GM18511 (cell line): ENCODE measurements around the gene PHLDB3.

ENCODE experiments used
- ATAC-seq: cut with Tn5 transposase; IDR thresholded peaks from one replicate; pipeline ENCODE4 v1.9.1; 2021; ENCODE audit warnings: mild to moderate bottlenecking, moderate library complexity; ENCODE audit not compliant: unreplicated experiment

Gene PHLDB3

DNA sequence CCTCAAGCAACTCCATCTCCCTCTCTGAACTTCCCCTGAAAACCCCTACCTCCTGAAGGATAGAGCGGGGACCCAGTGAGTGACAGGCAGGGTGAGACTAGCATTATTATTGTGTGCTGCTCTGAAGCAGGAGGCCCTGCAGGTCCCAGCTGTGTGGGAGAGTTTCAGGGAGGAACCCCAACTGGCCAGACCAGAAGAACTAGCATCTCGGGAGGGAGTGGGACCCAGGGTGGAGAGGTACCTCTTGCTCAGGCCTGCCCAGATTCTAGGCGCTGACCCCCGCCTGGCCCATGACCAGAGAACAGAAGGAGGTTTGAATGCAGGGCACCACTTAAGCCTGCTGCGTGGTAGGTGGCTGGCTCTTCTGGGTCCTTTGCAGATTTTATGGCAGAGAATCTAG, 33.5 kb downstream of the PHLDB3 start:
- no peak for ATAC-seq

DNA sequence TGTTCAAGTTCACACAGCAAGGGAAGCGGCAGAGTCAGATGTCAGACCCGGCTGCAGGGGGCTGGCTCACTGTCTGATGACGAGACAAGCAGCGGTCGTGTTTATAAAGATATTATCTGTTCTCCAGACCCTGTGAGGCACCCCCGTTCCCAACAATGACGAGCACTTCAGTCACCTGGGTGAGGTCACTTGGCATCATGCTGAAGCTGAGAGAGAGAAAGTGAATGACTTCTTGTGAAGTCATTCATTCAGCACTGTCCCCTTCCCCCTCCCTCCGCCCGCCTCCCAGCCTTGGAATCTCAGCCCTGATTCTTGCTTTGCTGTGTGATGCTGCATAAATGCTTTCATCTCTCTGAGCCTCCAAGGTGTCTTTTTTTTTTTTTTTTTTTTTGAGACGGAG, 34.3 kb downstream of the PHLDB3 start:
- ATAC-seq, result no peak

DNA sequence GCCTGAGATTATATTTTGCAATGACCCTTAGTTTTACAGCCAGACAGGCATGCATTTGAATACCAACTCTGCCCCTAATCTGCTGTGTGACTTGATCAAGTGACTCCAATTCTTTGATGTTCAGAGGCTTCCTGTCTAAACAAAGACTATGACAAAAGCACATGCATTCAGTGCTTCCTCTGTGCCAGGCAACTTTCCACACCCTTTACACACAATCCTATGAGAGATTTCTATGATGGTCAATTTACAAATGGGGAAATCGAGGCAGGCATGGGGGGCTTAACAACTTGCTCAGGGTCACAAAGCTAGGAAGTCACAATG, 35.4 kb downstream of the PHLDB3 start:
- ATAC-seq, result no peak

DNA sequence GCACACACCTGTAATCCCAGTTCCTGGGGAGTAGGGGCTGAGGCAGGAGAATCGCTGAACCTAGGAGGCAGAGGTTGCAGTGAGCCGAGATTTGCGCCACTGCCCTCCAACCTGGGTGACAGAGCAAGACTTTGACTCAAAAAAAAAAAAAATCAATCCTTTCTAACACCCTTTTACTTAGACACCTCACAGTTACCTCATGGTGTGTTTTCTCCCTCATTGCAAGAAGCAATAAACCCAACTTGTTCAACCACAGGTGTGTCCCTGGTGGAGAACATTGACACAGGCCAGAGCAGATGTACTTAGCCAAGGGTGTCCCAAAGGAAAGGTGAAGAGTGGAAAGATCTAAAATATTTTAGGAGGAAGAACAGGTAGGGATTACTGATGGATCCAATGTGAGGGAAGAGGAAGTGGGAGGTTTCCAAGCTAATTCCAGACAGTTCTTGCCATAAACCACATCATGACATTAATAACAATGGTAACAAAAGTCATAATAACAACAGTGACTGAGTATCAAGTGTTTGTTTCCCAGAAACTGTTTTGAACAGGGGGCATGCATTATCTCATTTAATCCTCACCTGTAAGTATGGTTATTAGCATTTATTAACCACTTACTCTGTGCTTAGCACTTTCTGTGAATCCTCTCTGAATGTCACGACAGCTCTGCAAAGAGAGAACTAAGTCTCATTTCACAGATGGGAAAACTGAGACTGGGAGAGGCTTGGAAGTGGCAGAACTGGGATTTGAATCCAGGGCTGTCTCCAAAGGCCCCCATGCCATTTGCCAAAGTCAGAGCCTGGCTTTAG, 36.0 kb downstream of the PHLDB3 start:
- ATAC-seq, result no peak

DNA sequence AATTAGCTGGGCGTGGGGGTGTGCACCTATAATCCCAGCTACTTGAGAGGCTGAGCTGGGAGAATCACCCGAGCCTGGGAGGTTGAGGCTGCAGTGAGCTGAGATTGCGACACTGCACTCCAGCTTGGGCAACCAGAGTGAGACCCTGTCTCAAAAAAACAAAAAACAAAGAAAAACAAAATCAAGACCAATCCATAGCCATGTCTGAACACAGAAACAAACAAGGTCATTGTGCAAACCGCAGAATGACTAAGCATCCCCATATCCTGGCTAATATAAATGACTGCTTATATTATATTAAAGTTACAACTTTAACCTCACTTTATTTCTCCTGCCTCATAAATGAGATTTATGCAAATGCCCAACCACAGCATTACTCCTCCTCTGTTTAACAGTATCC, 36.8 kb downstream of the PHLDB3 start:
- ATAC-seq, result no peak

DNA sequence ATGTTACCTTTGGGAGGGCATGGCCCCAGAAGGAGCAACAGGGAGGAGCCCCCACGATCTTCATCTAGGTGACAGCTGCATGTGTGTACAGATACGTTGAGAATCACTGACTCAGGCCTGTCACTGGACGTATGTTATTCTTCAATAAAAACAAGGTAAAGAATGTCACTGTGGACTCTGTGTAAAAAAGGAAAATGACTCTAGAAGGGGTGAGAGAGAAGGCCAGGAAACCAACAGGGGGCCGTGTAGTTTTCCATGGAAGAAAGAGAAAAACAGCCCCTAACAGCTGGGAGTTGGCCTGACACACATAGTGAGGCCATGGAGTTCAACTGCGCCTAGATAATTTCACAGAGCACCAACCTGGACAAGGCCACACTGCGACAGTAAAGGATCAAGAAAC, 37.3 kb downstream of the PHLDB3 start:
- ATAC-seq, result no peak

DNA sequence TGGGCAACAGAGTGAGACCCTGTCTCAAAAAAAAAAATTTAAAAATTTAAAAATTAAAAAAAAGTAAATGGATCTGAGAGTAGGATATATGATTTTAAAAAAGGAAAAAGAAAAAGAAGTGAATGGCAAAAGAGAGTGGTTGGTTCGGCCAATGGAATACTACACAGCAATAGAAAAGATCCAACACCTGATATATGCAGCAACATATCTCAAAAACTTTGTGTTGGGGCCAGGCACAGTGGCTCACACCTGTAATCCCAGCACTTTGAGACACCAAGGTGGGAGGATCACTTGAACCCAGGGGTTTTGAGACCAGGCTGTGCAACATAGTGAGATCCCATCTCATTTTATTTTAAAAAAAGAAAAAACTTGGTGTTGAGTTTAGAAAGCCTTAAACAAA, 37.8 kb downstream of the PHLDB3 start:
- ATAC-seq, result no peak

DNA sequence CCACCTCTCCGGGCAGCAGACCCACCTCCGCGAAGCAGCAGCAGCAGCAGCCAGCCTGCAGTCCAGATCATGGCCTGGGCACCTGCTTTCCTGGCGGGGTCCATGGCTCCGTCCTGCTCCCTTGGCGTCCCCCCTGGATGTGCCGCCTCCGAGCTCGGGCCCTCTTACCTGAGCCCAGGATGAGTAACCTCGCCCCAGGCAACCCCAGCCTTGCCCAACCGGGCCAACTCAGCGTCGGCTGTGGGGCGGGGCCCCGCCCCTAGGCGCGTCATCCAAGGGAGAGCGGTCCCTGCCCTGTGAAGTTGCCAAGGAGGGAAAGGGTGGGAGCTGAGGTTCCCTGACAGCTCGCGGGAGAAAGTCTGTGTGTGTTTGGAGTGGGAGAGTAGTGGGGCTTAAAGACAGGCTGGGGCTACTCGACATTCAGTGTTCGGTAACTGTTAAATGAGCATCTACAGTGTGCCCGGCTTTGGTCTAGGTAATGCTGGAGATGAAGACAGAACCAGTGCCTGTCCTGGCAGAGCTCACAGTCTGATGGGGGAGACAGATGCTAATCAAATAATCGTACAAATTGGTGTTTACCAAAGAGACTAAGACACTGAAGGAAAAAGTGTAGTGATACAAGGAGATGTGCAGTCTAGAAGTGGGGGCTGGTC, 39.0 kb downstream of the PHLDB3 start, which contains the start of gene LYPD3:
Gene LYPD3 (minus strand): TSS at position 141 of the 653 bp plus-strand sequence. CDS start 37 bp downstream, at position 104.
- ATAC-seq, result no peak

DNA sequence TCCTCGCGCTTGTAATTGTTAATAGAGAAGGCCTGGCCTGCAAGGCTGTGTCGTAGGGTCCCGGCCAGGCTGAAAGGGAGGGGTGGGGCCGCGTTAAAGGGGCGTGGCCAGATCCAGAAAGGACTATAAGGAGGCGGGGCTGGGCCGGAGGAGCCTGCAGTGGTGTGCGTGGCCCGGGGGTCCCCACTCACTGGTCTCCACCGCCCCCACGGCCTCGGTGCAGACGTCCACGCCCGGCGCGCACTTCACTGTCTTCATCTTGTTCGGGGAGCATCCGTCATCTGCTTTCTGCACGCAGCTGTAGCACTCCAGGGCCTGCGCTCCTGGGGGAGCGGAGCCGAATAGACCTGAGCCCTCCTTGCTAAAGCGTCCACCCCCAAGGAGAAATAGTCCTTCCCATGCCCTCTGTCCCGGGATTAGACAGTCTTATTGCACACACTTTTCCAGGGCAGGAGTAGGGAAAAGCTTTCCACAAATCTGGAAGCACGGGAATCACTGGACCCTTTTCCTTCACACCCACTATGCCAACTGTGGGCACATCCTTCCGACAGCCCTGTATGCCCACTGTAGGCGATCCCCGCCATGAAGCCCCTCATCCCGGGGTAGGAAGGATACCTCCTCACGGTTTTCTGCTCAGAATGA, 40.3 kb downstream of the PHLDB3 start:
- peak; percentile 54 for ATAC-seq

DNA sequence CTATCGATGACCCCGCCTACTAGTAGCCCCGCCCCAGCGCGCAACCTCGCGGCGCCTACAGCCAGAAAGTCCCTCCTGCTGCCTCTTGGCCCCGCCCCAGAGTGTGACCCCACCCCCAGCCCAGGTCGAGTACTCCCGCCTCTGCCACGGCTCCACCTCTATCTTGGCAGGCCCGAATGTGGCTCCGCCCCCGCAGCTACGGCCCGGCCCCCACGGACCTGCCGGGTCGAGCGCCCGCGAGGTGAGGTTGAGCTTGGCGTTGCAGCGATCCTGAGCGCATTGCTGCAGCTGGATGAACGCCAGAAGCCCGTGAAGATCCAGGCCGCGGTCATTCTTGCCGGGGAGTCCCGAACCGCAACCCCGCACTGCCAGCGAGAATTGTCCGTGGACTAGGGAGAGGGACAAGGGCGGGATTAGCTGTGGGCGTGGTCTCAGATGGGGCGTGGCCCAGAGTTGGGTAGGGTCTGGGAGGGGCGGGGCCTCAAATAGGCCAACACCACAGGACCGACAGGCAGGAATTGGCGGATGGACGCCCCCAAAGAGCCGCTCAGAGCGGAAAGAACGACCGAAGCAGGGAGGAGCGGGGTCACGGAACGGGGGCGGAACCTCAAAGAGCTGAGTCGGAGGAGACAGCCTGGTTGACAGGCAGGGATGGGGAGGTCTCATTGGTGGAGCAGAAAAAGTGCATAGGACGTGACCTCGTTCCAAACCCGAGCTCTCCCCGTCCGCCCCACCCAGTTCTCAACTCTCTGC, 41.0 kb downstream of the PHLDB3 start:
- peak; percentile 89 for ATAC-seq

DNA sequence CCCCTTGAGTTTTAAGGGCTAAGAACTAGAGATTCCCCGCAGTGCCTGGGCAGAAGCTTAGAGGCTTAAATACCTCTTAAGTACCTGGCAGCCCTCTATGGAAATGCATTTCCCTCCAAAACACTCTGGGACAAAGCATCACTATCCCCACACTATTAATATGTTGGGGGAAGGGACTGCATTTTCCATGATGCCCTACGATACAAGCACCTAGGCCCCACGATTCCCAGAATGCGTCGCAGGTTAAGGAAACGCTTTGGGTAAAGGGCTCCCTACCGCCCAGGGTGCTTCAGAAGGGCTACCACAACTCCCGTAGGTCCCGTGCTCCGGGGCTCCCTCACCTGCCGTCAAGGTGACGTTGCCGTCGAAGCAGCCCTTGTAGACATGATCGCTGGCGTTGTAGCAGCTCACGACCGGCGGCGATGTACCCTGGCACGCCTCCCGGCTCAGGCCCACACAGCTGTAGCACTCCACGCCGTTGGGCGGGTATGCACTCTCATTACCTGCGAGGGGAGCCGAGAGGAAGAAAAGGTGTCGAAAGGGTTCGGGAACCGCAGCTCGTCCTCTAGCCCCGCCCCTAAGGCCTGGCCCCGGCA, 41.7 kb downstream of the PHLDB3 start:
- no peak for ATAC-seq

DNA sequence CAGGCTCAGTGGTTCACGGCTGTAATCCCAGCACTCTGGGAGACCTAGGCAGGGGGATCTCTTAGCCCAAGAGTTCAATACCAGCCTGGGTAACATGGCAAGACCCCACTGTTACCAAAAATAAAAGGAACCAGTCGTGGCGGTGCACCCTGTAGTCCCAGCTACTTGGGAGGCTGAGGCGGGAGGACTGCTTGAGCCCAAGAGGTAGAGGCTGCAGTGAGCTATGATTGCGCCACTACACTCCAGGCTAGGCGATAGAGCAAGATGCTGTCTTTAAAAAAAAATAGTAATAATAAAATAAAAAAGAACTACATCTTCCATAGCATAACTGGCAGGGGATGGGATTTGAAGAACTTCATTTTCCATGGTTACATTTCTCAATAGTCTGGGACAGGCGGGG, 42.2 kb downstream of the PHLDB3 start:
- ATAC-seq, result no peak

DNA sequence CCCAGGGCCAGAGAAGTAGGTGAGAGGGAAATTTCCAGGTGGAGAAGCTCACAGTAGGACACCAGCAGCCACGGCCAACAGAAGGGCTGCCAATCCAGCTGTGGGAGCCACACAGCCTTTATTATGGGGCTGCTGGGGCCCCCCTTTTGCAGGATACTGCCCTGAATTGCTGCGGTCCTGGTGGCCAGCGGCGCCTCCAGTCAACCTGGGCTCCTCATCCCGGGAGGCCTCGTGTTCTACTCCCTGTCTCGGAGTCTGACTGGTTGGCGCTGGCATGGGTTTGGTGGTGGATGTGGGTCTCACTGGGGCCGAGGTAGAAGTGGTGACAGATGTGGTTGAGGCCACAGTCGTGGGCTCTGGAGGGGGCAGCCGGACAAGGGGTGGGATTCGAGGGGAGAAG, 43.2 kb downstream of the PHLDB3 start:
- ATAC-seq, result no peak

DNA sequence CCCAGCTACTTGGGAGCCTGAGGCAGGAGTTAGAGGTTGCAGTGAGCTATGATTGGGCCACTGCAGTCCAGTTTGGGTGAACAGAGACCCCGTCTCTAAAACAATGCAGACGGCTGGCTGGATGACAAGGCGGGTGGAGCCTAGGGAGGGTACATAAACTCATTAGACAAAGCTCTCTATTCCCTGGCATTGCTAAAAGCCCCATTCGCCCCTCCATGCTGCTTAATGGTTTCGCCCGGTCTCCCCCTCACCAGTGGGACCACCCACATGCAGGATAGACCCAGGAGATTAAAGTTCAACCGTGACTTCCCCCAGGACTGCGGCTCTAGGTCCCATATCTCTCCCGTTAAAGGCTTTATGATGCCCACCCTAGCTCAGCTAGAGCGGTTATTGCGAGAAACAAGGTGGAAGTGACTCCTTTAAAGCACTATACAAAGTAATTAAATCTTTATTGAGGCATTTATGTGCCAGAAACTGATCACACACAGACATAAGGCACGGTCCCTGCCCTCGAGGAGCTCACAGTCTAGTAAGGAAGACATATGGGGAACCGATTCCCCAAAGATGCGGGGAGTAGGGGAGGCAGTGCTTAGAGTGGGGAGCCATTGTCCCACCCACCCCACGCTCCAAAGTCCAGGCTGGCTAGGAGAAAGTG, 44.1 kb downstream of the PHLDB3 start:
- no peak for ATAC-seq

DNA sequence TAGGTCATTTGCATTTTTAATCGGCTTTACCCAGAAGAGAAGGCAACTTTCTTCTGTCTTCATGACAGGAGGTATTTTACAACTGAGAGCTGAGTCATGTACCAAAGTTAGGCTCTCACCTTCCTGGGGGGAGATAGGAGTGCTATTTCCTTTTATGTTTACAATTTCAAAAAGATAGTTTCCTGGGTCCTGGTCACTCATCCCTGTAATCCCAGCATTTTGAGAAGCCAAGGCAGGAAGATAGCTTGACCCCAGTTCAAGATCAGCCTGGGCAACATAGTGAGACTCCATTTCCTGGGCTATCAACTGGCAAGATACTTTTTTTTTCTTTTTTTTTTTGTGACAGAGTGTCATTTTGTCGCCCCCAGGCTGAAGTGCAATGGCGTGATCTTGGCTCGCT, 46.7 kb downstream of the PHLDB3 start:
- no peak for ATAC-seq

DNA sequence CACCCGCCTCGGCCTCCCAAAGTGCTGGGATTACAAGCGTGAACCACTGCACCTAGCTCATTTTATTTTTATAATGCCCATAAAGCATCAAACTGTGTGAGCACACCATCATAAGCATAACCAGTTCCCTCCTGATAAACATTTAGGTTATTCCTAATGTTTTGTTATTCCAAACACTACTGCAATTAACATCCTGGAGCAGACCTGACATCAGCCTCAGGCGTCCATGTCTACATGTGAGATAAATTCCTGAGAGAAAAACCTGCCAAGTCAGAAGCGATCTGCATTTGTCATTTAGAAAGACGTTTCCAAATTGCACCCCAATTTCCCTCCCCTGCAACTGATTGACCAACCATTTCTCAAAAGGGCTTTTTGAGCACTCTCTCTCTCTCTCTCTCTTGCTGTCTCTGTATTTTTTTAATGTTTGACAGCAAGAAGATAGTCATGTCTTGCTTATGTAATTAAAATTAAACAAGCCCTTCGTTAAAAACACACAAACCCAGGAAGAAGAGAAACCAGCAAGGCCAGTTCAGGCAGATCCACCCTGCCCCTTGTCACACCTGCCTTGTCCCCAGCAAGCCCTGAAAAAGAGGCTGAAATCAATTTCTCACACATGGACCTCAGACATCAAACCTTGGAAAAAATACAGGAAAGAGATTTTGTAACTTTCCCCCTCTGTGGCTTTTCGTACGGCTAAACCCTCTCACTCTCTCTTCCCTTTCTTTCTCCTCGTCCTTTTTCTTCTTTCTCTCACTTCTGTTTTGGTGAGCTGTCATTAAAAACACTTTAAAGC, 49.0 kb downstream of the PHLDB3 start:
- ATAC-seq, result no peak

DNA sequence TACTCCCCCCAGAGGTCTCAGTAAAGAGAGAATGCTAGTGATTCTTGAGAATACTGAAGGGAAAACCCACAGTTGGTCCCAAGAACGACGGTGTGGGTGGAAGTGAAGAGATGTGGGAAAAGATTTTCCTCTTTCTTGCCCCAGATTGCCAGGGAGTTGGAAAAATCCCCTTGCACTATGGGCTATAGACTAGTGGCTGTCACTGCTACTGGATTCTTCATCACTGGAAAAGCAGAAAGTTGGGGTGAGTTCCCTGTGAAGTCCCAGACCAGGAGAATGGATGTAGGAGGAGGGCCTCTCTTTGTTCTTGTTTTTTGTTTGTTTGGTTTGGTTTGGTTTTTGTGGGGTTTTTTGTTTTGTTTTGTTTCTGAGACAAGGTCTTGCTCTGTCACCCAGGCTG, 50.5 kb downstream of the PHLDB3 start:
- ATAC-seq, result no peak

DNA sequence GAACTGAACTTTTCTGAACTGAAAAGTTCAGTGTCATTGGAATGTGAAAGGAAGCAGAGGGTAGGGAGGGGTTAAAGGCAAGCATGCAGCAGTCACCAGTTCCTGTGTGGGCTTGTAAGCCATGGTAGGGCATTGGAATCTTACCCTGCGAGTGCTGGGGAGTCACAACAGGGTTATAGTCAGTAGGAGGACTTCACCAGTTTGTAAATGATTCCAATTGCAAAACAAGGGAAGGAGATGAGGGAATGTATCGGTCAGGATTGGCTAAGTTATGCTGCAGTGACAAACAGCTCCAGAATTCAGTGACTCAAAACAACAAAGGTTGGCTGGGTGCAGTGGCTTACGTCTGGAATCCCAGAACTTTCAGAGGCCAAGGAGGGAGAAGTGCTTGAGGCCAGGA, 52.0 kb downstream of the PHLDB3 start:
- no peak for ATAC-seq

DNA sequence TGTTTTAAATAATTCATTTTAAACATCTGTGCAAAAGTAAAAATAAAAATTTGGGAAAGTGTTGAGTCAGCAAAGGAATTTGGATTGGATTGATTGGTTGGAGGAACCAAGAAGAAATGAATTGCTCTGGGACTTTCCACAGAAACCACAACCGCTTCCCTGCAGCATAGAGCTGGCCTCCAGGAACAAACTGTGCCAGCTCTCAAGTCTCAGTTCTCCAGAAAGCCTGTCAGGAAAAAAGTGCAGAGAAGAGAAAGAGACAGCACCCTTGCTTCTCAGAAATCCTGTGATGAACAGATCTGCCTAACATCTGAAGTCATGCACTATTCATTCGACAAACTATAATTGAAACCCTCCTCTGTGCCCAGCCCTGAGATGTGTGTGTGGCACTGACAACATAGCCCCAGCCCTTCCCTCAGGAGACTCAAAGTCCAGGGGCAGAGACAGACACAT, 54.0 kb downstream of the PHLDB3 start:
- ATAC-seq, result no peak

DNA sequence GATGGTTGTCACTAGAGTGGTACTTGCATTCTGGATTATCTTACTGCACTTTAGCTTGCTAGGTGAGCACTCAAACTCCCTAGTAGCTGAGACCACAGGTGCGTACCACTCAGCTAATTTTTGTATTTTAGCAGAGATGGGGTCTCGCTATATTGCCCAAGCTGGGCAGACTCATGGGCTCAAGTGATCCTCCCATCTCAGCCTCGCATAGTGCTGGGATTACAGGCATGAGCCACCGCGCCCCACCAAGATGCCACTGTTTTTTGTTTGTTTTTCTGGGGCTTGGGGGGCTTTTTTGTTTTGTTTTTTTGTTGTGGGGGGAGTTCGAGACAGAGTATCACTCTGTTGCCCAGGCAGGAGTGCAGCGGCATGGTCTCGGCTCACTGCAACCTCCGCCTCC, 56.9 kb downstream of the PHLDB3 start:
- no peak for ATAC-seq
